Muscle layer of duodenum (tissue), 2 donors: Measurements from ENCODE around the gene TMPRSS7.
A peak's percentile ranks its signal among the peaks of the same experiment; 100 is the strongest.

Source experiments
- H3K27ac ChIP-seq: one replicate; pipeline ENCODE4 v1.7.0; 2013; ENCODE audit warnings: mild to moderate bottlenecking, low read length
- H3K27me3 ChIP-seq: one replicate; pipeline ENCODE4 v1.7.0; 2013; ENCODE audit warnings: low read depth, mild to moderate bottlenecking, control low read depth, low read length
- H3K36me3 ChIP-seq, 2 donors: one replicate each; pipeline ENCODE4 v1.7.0; 2013; ENCODE audit warnings: low read length in 2 of 2, control low read depth in 1 of 2, mild to moderate bottlenecking in 1 of 2; ENCODE audit not compliant: insufficient read depth in 2 of 2, control insufficient read depth in 1 of 2
- H3K4me1 ChIP-seq, 2 donors: one replicate each; pipeline ENCODE4 v1.7.0; 2013; ENCODE audit warnings: low read length in 2 of 2, mild to moderate bottlenecking in 2 of 2, control low read depth in 1 of 2, moderate library complexity in 1 of 2; ENCODE audit not compliant: insufficient read depth in 2 of 2, control insufficient read depth in 1 of 2
- H3K4me3 ChIP-seq, 2 donors: one replicate each; pipeline ENCODE4 v1.7.0; 2013; ENCODE audit warnings: low read length in 2 of 2, low read depth in 1 of 2, mild to moderate bottlenecking in 1 of 2
- H3K9me3 ChIP-seq, 2 donors: one replicate each; pipeline ENCODE4 v1.7.0; 2013; ENCODE audit warnings: low read length in 2 of 2, control low read depth in 1 of 2, mild to moderate bottlenecking in 1 of 2; ENCODE audit not compliant: control insufficient read depth in 1 of 2
- donor health status: healthy.

TMPRSS7 gene

DNA sequence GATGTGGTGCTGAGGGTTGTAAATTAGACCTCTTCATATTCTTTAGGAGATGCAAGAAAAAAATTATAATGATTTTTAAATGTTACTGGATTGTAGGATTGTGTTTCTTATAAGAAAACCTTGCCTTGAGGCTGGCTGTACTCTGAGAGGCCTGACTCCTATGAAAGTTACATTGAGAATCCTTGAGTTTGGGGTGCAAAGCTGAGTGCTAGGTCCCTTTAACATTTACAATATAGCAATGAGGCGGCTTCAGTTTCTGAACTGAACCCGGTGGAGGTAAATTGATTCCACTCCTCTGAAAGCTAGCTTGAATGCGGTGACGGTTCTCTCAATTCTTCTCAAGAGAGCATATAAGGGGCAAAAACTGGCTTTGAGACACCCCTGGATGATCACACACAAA lies at the start of gene TMPRSS7:
Gene TMPRSS7, plus strand, starts transcription at position 301 of the 400 bp plus-strand sequence. CDS start 110 bp downstream, outside the sequence.
- H3K4me1 ChIP-seq = no peaks in the 10 kb centered on the region
- H3K27ac ChIP-seq = no peak within 1 kb of the TSS
- no peaks in the 10 kb centered on the region for H3K36me3 ChIP-seq
- H3K27me3 ChIP-seq = no peaks in the 10 kb centered on the region
- no peak within 1 kb of the TSS for H3K4me3 ChIP-seq
- peaks cover 0 to 3% of the 10 kb centered on the region in 2 donors for H3K9me3 ChIP-seq

DNA sequence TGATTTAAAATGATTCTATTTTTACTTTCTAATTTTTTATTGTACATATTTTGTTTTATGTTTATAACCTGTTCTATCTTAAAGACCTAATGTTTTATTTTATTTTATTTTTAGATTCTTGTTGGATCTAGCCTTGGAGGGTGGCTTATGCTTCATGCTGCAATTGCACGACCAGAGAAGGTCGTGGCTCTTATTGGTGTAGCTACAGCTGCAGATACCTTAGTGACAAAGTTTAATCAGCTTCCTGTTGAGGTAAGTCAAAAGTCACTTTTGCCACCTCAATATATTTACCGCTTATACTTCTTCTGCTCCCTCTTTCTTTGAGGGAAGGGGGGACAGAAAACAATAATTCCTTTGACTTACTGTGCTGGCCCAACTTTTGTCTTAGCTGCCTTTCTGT lies 47.7 kb upstream of the TMPRSS7 start:
- peaks cover 0 to 3% of the 10 kb centered on the region in 2 donors for H3K4me1 ChIP-seq
- no peaks in the 10 kb centered on the region for H3K27me3 ChIP-seq
- no peak overlapping the region for H3K27ac ChIP-seq
- H3K36me3 ChIP-seq = peaks cover 21 to 29% of the 10 kb centered on the region in 2 donors
- H3K4me3 ChIP-seq = no peak overlapping the region
- no peaks in the 10 kb centered on the region for H3K9me3 ChIP-seq

DNA sequence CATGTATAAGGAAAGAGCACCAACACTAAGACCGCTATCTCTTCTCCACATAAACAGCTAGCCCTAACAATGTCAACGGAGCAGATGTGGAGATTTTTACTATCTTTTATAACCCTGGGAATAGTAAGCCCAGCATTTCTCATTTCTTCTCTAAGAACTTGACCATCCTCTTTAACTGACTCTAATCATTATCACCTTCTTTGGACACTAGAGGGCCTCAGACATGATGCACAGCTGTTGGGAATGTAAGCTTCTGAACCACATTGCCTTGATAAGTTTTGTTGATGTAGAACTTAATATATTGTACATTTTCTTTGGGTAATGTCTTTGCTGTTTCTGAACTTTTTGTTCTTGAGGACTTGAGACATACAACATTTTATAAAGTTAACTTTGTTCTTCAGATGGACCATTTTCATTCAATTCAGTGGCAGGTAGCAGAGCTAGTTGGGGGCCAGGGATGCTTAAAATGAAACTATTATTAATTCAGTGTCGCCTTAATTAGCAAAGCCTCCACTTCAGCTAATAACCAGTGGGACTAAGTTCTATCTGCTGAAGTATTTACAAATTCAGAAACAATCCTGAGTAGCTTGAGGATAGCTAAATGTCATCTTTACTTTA lies 45.4 kb upstream of the TMPRSS7 start:
- Histone ChIP-seq H3K4me1 (no peaks in the 10 kb centered on the region), H3K27me3 (no peaks in the 10 kb centered on the region), H3K27ac (no peak overlapping the region), H3K36me3 (peaks cover 21 to 38% of the 10 kb centered on the region in 2 donors), H3K9me3 (no peaks in the 10 kb centered on the region), H3K4me3 (no peak overlapping the region)

DNA sequence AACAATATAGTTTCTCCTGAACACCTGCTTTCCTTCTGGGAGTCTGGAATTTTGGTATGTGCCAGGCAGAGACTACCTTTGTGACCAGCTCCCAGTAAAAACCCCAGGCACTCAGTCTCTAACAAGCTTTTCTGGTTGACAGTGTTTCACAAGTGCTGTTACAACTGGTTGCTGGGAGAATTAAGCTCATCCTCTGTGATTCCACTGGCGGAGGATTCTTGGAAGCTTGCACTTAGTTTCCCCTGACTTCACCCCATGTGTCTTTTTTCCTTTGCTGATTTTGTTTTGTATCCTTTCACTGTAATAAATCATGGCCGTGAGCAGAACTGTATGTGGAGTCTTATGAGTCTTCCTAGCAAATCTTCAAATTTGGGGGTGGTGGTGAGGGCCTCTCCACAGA lies 41.5 kb upstream of the TMPRSS7 start:
- H3K4me1 ChIP-seq = no peaks in the 10 kb centered on the region
- H3K27me3 ChIP-seq = no peaks in the 10 kb centered on the region
- no peaks in the 10 kb centered on the region for H3K9me3 ChIP-seq
- H3K4me3 ChIP-seq = no peak overlapping the region
- H3K27ac ChIP-seq = no peak overlapping the region
- peaks cover 8 to 25% of the 10 kb centered on the region in 2 donors for H3K36me3 ChIP-seq

- Histone ChIP-seq H3K27me3 (no peaks in the 10 kb centered on the region), H3K27ac (no peak within 1 kb of the TSS), H3K4me1 (peaks cover 3 to 10% of the 10 kb centered on the region in 2 donors), H3K36me3 (peaks cover 0 to under 1% of the 10 kb centered on the region in 2 donors), H3K4me3 (peak within 1 kb of the TSS; percentile 60 to 64), H3K9me3 (no peaks in the 10 kb centered on the region)
These were observed 35.7 kb upstream of the TMPRSS7 start, which contains the start of gene TAGLN3 for GRCh38 chr3:111998636-111999483. TSS of gene TAGLN3 (plus strand) at chr3:111998922. CDS start at chr3:111999423, 501 bp downstream.

DNA sequence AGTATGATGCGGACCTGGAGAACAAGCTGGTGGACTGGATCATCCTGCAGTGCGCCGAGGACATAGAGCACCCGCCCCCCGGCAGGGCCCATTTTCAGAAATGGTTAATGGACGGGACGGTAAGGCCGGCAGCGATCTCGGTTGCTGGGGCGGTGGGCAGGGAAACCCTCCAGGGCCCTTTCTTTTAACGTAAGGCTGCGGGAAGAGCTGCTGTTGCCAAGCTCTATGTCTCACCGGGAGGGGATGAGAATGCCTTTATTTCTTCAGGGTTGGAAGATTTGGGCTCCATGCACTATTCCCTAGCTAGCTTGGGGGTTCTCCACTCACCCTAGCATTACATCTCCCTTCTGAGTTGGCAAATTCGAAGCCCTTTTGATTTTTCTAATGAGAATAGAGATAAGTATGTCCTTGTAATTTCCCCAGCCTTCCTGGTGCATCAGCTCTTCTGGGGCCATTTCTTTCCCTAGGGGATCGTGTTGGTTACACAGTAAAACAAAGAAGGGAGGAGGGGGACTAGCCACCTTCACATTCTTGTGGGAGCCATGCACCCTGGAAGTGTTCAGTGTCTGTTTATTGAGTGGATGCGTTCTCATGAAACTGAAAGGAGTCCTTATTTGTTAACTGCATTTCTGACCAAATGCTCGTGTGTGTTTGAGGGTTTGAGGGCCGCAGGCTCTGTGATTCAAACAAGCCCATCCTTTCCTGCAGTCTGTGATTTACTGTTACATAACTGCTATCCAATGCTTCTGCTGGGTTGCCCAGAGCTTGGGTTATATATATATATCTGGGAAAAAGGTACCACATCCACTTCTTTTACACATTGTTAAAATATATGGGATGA lies 34.8 kb upstream of the TMPRSS7 start:
- Histone ChIP-seq H3K9me3 (no peaks in the 10 kb centered on the region), H3K4me1 (peaks cover 3 to 10% of the 10 kb centered on the region in 2 donors), H3K4me3 (peak overlapping the region; percentile 60 to 64), H3K27me3 (no peaks in the 10 kb centered on the region), H3K27ac (no peak overlapping the region), H3K36me3 (no peaks in the 10 kb centered on the region)

DNA sequence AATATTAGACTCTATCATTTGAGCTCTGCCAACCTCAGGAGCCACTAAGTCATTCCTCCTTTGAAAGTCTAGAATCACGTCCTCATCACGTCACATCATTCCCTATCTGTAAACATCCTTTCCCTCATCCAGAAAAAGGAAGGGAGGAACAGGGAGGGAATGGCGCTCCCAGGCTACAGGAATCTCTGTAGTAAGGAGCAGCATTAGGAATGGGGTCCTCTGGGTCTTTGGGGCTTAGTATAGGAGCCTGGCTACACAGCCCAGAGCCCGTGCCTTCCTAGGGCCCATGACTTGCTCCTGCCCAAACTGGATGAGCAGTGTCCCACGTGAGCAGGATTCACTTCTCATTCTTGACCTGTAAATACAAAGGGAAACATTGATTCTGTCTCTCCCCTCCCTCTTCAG lies 34.2 kb upstream of the TMPRSS7 start:
- Histone ChIP-seq H3K4me1 (peaks cover 3 to 10% of the 10 kb centered on the region in 2 donors), H3K9me3 (no peaks in the 10 kb centered on the region), H3K27ac (no peak overlapping the region), H3K36me3 (no peaks in the 10 kb centered on the region), H3K4me3 (no peak overlapping the region), H3K27me3 (no peaks in the 10 kb centered on the region)

GRCh38 chr3:112000966-112001365 lies 33.6 kb upstream of the TMPRSS7 start:
- no peaks in the 10 kb centered on the region for H3K27me3 ChIP-seq
- peaks cover 3 to 10% of the 10 kb centered on the region in 2 donors for H3K4me1 ChIP-seq
- H3K9me3 ChIP-seq = no peaks in the 10 kb centered on the region
- H3K27ac ChIP-seq = no peak overlapping the region
- no peak overlapping the region for H3K4me3 ChIP-seq
- no peaks in the 10 kb centered on the region for H3K36me3 ChIP-seq

DNA sequence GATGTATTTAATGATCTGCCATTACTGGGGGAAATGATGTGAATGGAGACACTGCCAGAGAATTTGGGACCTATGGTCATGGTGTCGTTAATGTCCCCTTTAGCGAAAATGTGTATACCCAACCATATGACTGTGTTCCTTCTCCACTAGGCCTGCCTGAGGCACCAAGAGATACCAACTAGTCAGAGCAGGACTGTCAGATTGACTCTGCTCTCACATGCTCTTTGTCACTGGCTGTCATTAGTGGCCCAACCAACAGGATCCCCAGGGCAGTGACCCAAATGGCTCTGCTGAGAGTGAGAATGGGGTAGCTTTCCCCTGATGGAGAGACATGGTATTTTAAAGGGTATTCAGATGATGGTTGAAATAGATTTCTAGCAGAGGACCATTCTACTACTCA lies 33.0 kb upstream of the TMPRSS7 start:
- no peak overlapping the region for H3K27ac ChIP-seq

DNA sequence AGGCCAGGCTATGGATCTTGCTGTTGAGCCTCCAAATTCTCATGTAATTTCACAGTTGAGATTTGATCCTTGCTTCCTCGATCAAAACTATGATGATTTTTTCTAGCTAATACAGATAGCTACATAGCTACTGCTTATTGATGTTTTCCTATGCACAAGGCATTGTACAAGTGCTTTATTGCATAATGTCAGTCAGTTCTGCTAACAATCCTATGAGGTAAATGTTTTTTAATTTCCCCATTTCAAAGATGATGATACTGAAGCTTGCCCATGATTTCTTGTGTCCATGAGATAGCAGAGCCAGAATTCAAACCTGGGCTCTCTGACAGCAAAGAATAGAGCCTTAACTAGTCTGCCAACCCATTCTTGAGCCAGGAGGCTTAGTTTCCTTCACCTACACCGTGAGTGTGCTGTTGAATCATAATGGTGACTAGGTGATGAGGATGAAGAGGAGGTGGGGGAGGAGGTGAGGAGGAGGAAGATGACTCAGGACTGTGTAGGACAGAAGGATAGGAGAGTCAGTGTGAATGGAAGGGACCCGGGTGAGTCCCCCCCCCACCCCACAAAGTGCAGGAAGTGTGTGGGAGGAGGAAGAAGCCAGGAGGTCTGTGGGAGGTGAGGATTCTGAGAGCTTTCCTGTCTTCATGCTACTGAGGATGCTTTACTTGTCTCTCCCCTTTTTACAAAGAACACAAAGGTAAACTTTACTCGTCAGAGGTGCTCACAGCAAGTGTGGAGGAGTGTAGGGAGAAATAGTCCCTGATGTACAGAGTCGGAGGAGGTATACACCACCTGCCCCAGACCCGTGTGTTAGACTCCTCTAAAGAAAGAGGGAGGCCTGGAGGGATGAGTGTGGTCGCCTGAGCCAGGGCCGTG lies 32.2 kb upstream of the TMPRSS7 start:
- Histone ChIP-seq H3K36me3 (no peaks in the 10 kb centered on the region), H3K27ac (no peak overlapping the region), H3K27me3 (no peaks in the 10 kb centered on the region), H3K4me3 (no peak overlapping the region), H3K4me1 (peaks cover 3 to 11% of the 10 kb centered on the region in 2 donors), H3K9me3 (no peaks in the 10 kb centered on the region)

More for the DNA sequence above, 33.0 kb upstream of the TMPRSS7 start:
- Histone ChIP-seq H3K4me3 (no peak overlapping the region), H3K36me3 (no peaks in the 10 kb centered on the region), H3K9me3 (no peaks in the 10 kb centered on the region), H3K27me3 (no peaks in the 10 kb centered on the region), H3K4me1 (peaks cover 3 to 10% of the 10 kb centered on the region in 2 donors)
